ENCODE data around the gene CR1L.
"Not testable (repeated sequence)": the region's sequence is repeated elsewhere in the genome, so short reads cannot be mapped to it uniquely, and the experiment has no call there.

DNA sequence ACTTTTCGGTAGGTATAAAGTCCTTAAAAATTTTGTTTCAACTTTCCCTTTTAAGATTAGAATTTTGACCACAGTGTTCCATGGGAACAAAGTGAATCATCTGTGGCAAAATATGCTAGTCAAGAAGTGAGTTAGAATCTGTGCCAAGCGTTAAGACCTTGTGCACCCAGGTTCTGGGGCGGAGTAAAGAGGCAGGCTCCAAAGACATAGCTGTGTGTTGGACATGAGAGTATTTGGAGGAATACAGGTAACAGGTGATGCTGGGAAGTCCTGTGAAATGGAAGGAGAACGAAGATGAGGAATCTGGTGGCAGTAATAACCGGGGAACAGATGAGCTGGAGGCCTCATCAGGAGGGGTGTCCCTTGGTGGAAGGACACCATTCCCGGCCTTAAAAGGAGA, 10.6 kb upstream of the CR1L start:
- TF ChIP-seq, protein P1, sequence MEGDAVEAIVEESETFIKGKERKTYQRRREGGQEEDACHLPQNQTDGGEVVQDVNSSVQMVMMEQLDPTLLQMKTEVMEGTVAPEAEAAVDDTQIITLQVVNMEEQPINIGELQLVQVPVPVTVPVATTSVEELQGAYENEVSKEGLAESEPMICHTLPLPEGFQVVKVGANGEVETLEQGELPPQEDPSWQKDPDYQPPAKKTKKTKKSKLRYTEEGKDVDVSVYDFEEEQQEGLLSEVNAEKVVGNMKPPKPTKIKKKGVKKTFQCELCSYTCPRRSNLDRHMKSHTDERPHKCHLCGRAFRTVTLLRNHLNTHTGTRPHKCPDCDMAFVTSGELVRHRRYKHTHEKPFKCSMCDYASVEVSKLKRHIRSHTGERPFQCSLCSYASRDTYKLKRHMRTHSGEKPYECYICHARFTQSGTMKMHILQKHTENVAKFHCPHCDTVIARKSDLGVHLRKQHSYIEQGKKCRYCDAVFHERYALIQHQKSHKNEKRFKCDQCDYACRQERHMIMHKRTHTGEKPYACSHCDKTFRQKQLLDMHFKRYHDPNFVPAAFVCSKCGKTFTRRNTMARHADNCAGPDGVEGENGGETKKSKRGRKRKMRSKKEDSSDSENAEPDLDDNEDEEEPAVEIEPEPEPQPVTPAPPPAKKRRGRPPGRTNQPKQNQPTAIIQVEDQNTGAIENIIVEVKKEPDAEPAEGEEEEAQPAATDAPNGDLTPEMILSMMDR (IDR thresholded peaks at IDR 0.05 in 4 of 5, conservative IDR thresholded peaks at IDR 0.05 in 1 of 5): not testable (repeated sequence)
- TF ChIP-seq POLR2A (IDR thresholded peaks at IDR 0.05): not testable (repeated sequence)

All from gastrocnemius medialis (tissue), 4 donors.